DMS153 (cell line): ENCODE results near the gene COX15.
"Not testable (repeated sequence)": the region's sequence is repeated elsewhere in the genome, so short reads cannot be mapped to it uniquely, and the experiment has no call there.

Experiments
- DNase-seq: peaks from one replicate; lab custom pipeline; 2025; lab: John Stamatoyannopoulos, UW

COX15 gene

DNA sequence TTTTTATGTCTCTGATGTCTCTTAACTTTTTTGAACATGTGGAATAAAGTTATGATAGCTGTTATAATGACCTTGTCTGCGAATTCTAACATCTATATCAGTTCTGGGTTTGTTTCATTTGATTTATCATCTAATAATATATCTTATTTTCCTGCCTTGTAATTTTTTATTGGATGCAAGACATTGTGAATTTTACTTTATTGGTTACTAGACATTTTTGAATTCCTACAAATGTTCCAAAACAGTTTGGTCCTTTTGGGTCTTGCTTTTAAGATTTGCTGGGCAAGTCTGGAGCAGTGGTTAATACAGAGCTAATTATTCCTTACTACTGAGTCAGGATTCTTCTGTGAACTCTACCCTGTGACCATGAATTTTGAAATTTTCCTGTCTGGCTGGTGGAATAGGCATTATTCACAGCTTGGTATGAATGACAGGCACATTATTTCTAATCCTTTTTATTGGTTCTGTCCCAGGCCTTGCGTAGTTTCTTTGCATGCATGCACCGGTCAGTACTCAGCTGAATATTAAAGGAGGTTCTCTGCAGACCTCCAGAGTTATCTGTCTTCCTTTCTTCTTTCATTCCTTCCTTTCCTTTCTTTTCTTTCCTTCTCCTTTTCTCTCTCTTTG, 9.1 kb upstream of the COX15 start:
- no peak for DNase-seq

DNA sequence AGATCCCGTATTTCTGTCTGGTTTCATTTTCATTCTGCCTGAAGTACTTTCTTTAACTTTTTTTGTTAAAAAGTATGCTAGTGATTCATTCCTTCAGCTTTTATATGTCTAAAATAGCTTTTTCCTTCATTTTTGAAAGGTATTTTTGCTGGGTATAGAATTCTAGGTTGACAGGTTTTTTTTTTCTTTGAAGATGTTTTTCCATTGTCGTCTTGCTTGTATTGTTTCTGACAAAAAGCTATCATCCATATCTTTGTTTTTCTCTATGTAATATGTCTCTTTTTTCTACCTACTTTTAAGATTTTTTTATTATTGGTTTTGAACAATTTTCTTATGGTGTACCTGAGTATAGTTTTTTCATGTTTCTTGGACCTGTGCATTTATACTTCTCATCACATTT, 8.3 kb upstream of the COX15 start:
- DNase-seq: no peak

DNA sequence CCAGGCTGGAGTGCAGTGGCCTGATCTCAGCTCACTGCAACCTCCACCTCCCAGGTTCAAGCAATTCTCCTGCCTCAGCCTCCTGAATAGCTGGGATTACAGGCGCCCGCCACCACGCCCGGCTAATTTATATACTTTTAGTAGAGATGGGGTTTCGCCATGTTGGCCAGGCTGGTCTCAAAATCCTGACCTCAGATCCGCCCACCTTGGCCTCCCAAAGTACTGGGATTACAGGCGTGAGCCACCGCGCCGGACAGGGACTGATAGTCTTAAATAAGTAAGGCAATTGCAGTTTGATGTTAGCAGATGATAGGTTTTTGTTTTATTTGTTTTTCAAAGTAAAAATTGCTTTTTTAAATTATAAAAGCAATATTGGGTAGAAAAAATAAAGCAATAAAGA, 2.2 kb upstream of the COX15 start:
- not testable (repeated sequence) for DNase-seq

DNA sequence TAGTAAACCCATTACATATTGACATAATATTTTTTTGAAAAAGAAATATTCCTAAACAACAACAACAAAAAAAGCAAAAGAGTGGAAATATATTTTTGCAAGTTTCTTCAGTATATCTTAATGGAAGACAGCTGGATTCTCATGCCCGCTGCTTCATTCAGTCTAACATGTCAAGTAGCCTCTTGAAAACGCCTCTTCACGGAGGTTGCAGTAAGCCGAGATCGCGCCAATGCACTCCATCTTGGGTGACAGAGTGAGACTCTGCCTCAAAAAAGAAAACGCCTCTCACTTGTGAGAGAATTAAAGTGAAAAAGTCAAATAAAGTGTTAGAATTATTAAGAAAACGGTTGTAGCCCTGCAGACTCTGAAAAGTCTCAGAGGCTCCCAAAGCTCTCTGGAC, 1.4 kb upstream of the COX15 start:
- no peak for DNase-seq

DNA sequence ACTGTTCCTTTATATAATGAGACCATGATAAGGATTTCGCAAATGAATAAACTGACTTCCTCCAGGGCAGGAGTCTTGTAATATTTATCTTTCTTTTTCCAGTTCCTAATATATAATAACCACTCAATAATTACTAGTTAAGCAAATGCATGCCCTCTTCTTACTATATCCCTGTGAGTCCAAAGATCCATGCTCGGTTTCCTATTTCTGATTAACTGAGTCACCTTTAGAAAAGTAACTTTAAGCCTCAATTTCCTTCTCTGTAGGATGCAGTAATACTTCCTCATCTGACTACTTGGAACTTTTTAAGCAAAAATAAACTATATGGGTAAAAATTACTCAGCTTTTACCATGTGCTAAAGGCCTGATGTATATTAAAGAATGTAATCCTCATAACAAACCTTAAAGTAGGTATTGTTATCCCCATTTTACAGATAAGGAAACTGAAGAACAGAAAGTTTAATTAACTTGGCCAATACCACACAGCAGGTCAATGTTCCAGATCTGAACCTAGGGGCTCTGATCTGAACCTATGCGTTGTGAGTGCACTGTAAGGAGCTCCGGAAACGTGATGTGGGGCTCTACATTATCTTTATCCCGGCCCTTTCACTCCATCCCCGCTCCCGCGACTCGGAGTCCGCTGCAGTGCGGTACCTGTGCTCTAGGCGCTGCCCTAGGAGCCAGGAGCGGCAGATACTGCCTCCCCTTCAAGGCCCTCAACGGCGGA, 458 bp downstream of the COX15 start:
- no peak for DNase-seq

DNA sequence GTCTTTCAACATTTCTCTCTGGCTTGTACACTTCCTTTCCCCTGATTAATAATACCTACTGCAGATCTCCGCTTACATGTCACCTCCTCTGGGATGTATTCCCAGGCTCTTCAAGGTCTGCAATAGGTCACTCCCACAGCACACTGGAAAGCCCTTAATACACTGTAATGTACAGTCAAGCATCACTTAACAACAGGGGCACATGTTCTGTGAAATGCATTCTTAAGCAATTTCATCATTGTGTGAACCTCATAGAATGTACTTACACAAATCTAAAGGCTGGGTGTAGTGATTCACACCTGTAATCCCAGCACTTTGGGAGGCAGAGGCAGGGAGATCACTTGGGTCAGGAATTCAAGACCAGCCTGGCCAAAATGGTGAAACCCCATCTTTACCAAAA, 1.9 kb downstream of the COX15 start:
- DNase-seq: no peak

DNA sequence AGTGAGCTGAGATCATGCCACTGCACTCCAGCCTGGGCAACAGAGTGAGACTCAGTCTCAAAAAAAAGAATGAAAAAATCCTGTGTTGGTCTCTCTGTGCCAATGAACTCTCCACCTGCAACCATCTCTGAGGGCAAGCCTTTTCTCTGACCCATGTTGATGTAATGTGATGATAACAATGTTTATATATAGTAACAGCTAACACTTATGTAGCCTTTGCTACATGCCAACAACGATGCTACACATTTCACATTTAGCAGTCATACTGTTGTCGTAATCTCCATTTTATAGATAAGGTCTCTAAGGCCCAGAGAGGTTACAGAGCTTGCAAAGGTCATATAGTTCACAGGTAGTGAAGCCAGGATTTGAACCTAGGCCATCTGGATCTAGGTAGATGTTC, 11.5 kb downstream of the COX15 start:
- DNase-seq: no peak

DNA sequence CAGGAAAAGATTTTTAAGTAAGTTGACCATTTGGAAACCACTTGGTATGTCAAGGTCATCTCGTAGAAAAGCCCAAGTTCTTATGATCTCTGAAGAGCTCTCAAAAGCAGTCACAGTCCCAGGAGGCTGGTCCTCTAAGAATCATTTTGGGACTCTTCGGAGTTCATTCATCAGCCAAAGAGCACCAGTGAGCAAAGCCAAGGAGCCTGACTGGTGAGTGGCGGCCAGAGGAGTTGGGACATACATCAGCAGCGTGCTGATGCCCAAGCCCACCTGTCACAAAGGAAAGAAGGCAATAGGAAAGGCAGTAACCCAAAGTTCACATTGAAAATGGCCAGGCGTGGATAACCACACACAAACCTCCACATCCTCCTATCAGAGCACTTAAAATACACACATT, 17.5 kb downstream of the COX15 start:
- DNase-seq: no peak

DNA sequence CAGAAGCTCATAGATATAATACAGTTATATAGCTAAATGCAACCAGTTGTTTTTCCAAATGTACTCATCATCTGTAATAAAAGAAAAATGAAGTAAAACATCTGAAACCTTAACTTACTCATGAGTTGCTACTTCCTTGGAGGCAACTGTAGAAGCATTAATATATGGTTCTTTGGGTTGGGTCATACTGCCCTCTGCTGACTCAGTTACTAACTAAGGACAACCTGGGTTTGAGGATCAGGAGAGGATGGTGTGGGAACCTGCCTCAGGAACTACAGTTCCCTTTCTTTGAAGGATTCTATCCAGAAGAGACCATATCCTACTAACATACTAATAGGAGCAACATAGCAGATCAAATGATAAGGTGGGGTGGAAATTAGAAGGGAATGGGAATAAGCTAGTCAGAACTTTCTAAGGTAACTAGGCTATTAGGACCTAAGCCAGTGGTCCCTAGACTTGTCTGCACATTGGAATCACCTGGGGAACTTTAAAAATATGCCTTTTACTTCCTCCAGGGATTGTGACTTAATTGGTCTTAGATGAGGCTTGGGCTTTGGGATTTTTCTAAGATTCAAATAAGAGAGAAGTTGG, 20.7 kb downstream of the COX15 start:
- DNase-seq: peak; percentile 13

DNA sequence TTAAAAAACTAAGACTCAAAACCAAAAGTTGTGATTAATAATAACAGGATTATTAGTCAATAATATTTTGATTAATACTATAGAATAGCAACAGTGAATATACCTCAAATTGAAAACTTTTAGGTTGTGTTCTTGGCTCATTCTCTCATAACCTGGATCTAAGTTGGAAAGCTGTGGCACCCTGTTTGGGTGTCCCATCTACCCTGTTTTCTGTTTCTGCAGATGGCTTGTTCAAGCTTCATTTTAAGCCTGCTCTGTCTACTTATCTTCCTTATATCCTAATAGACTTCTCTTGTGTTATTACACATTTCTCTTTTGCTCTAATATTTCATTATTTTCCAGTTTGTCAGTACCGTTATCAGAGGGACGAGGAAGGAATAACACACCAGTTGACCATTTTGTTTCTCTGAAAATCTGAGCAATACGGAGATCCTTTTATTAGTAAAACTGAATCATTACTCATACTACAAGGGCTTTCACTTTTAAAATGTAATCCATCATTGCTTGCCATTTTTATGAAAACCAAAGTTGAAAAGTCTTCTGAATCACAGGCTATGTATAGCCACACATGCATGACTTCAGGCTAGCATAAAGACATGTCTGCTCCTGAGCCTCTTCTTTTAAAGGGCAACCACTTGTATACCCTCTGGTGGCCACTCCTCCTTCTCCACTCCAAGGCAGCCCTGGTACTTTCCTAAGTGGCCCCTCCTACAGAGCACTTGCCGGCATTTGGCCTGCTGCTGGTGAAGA, 22.3 kb downstream of the COX15 start:
- DNase-seq: no peak

DNA sequence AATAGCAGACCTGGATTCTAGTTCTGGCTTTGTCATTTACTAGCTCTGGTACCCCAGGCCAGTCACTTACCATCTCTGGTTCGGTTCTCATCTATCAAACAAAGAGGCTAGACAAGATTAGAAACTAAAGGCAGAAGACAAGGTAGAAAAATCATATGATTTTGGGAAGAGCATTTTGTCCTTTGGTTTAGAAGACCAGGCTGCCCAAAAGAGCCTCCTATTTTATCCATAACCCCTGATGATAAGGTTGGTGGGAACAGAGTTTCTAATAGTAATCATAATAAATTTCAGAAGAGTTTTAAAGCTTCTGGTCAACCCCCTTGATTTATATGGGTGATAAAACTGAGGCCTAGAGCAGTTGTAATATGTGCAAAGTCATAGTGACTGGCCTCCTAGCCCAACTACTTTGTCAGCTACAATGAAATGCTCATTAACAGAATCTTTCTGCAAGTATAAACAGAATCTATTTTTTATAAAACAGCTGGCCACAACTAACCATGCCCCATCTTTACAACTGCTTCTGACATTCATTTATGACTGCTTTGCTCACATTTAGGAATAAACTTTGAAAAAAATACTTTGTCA, 23.4 kb downstream of the COX15 start:
- no peak for DNase-seq

DNA sequence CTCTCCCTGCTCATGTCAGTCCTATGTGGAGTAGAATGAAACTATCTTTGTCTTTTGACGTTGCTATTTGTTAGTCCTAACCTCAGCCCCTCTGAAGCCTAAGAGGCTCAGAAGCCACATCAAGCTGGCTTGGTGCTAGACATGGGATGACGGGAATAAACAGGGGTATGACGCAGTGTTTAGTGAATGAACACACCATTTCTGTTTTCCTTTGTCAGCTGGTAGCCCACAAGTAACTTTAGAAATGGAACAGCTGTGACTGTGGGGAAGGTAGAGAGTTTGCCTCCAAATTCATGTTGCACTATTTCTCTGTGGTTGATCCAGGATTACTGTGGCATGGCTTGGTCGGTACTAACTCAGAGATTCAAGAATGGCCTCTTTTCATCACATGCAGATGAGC, 31.3 kb downstream of the COX15 start:
- no peak for DNase-seq

DNA sequence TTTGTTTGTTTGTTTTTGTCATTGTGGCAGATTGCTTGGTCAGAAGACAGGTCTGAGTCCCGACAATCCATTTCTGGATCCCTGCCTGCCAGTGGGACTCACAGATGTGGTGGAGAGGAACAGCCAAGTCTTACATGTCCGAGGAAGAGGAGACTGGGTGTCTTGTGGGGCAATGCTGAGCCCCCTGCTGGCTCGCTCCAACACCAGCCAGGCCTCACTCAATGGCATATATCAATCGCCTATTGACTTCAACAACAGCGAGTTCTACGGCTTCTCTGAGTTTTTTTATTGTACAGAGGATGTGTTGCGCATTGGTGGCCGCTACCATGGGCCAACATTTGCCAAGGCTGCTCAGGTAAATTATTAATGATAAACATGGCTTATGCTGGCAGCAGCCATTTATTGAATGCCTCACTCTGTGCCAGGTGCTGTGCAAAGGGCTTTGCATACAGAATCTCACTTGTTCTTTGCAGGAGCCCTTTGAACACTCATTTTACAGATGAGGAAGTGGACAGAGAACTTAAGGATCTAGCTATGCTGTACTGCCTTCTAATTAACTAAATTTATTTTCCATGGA, 33.3 kb downstream of the COX15 start:
- no peak for DNase-seq

DNA sequence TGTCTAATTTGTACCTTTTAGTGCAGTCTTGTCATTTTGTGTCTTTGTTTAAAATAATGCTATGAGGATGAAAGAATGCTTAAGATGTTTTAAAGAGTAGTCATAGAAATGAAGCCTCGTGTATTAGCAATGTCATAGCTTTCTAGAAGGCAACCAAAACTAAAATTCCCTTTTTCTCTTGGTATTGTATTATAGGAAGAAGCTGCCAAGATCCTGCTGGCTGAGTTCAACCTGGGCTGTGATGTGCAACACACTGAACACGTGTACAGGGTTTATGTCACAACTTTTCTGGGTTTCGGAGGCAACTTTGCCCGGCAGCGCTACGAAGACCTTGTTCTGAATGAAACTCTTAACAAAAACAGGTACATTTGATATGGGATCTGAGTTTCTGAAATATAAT, 36.2 kb downstream of the COX15 start:
- no peak for DNase-seq

DNA sequence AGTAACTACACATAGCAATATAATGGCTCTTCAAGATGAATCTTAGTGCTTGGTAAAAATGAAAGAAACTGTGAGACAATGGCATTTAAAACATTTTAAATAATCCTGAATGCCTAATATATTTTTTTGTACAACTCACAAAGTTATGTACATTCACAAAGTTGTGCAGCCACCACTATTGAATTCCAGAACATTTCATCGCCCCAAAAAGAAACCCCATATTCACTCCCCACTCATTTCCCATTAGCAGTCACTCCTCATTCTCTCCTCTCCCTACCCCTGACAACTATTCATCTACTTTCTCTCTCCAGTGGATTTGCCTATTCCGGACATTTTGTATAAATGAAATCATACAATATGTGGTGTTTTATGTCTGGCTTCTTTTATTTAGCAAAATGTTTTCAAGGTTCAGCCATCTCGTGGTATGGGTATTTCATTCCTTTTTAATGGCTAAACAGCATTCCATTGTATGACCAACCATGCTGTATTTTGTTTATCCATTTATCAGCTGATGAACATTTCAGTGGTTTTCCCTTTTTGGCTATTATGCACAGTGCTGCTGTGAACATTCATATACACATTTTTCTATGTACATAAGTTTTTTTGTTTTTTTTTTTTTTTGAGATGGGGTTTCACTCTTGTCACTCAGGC, 37.9 kb downstream of the COX15 start:
- no peak for DNase-seq

DNA sequence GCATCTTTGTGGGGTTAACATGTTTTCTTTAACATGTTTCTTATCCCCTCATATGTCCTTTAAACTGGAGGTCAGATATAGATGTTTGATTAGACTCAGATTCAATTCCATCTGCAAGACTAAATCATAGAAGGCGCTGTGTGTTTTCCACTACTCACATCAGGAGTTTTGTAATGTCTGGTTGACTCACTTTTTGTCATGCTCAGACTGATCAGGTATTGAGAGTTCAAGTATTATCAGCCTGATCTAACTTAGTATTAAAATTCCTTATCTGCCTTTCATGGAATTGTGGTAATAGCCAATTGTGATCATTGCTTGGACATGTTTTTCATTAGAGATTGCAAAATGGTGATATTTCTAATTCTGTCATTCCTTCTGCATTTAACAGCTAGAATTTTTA, 42.5 kb downstream of the COX15 start:
- no peak for DNase-seq

DNA sequence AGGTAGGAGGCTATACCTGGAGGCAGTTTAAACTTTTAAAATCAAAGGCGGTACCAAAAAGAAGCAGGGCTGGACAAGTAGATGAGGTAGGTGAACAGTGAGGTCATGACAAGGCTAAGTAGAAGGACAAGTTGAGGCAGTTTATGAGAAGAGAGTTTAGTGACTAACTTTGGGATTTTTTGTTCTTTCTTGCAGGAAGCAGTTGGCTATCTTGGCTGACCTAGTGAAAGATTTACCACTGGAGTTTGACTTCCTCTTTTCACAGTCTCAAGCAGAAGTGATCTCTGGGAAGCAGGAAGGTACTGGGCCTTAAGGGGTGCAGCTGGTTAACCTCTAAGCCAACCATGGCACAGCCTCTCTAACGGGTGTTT, 46.3 kb downstream of the COX15 start:
- DNase-seq: no peak

DNA sequence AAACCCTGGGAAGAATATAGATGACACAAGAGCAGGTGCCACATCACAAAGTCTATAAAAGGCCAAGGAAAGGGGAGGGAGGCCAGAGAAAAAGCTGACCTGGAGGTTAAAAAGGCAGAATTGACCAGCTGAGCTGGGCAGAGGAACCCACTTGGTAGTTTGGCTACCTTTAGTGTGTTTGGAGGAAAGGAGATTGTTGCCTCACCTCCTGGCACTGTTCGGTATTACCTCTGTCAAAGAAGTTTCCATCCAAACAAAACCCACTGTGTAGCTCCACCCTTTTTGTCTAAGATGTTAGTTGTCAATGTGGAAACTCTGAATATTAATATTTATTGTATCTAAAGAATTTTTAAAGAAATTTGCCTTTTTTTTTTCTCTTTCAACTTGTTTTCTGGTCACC, 49.2 kb downstream of the COX15 start:
- no peak for DNase-seq
